Colonic mucosa (tissue), 4 donors: Measurements from ENCODE around the gene PSMB5. TPM values are rescaled to one million over a fixed set of nuclear protein-coding genes. Genes with fewer than 3 reads are reported as not detected.

ENCODE experiments used
- DNase-seq: peaks from one replicate; pipeline ENCODE4 v3.0.0-alpha.2; 2020
- H3K27ac ChIP-seq: fragments of 200-600 bp; one replicate; pipeline ENCODE4 v1.8.0; 2021
- H3K27me3 ChIP-seq: fragments of 200-600 bp; one replicate; pipeline ENCODE4 v1.8.0; 2021
- H3K36me3 ChIP-seq: fragments of 200-600 bp; one replicate; pipeline ENCODE4 v1.8.0; 2021
- H3K4me1 ChIP-seq: fragments of 200-600 bp; one replicate; pipeline ENCODE4 v1.8.0; 2021; ENCODE audit warnings: mild to moderate bottlenecking
- H3K4me3 ChIP-seq: fragments of 200-600 bp; one replicate; pipeline ENCODE4 v1.8.0; 2021
- H3K9ac ChIP-seq, 2 donors: one replicate each; pipeline ENCODE4 v1.7.0; 2013; ENCODE audit warnings: control low read depth in 2 of 2, low read depth in 2 of 2, low read length in 2 of 2
- H3K9me3 ChIP-seq: fragments of 200-600 bp; one replicate; pipeline ENCODE4 v1.8.0; 2021
- intact Hi-C: fragments of 100-400 bp; cut with DNase I; formaldehyde crosslinking; loops from one replicate; pipeline ENCODE4 v1.14.1; 2022
- total RNA-seq, 2 donors: library from RNA; stranded (reverse); fragmentation: NEBNext Ultra II Directional in 1 of 2; extraction: Animal tissue kit (Norgen Biotek cat#: 25700) in 1 of 2; gene quantifications; one replicate each; pipeline ENCODE4 v1.2.1, GENCODE V29; 2021
- TF ChIP-seq, protein P1 (sequence below): fragments of 200-600 bp; IDR thresholded peaks from one replicate; pipeline ENCODE4 v1.8.0; 2022; ENCODE audit warnings: antibody characterized with exemption, mild to moderate bottlenecking
- donor health status: healthy.
- donor health status: DM: no; HTN: no; CAD: no.
- donor health status: DM: no; HTN: no; CAD: no.

The PSMB5 gene
- total RNA-seq, 2 donors from 2014 or later, result 99.7 to 137 TPM

DNA sequence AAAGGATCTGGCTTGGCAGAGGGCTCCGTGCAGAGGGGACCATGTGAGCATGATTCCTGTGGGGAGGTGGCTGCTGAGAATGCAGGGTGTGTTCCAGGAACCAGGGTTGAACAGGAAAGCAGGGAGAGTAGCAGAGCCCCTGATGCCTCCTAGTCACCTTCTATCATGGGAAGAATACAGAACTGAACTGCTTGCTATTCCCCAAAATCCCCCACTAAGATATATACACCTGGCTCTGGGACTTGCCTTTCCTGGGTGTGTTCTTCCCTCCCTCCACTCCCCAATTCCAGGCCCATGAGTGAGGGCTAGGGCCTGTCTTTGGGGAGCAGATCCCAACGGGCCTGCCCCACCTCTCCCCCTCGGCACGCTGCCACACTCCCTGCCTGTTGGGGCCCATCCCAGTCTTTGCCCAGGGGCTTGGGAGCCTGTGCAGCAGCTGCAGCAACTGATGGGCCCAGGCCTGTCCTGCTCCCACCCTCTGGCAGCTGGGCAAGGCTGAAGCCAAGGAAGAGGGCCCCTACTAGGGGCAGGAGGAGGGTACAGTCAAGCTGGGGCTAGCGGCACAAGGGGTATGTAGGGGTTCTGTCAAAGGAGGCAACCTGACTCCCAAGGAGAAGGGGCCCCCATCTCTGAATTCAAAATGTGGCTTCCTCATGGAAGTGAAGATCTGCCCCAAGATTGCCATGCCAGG, 55.6 kb downstream of the PSMB5 start:
- Histone ChIP-seq H3K4me3 (no peak overlapping the region), H3K27me3 (peaks cover 14% of the 10 kb centered on the region), H3K9me3 (no peaks in the 10 kb centered on the region), H3K36me3 (no peaks in the 10 kb centered on the region), H3K27ac (no peak overlapping the region), H3K4me1 (peaks cover 27% of the 10 kb centered on the region), H3K9ac (no peak overlapping the region)
- TF ChIP-seq, protein P1, sequence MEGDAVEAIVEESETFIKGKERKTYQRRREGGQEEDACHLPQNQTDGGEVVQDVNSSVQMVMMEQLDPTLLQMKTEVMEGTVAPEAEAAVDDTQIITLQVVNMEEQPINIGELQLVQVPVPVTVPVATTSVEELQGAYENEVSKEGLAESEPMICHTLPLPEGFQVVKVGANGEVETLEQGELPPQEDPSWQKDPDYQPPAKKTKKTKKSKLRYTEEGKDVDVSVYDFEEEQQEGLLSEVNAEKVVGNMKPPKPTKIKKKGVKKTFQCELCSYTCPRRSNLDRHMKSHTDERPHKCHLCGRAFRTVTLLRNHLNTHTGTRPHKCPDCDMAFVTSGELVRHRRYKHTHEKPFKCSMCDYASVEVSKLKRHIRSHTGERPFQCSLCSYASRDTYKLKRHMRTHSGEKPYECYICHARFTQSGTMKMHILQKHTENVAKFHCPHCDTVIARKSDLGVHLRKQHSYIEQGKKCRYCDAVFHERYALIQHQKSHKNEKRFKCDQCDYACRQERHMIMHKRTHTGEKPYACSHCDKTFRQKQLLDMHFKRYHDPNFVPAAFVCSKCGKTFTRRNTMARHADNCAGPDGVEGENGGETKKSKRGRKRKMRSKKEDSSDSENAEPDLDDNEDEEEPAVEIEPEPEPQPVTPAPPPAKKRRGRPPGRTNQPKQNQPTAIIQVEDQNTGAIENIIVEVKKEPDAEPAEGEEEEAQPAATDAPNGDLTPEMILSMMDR, result no peak
- intact Hi-C loops, result no loop called here
- peak; percentile 34 for DNase-seq

- Histone ChIP-seq H3K36me3 (no peaks in the 10 kb centered on the region), H3K27ac (no peak overlapping the region), H3K9ac (peak overlapping the region in 1 of 2 donors; percentile 36), H3K4me1 (peaks cover 27% of the 10 kb centered on the region), H3K4me3 (no peak overlapping the region), H3K9me3 (no peaks in the 10 kb centered on the region), H3K27me3 (peaks cover 14% of the 10 kb centered on the region)
- intact Hi-C loops, result no loop called here
- no peak for DNase-seq
- TF ChIP-seq, protein P1, result no peak
Observed at GRCh38 chr14:22978487-22978837, 56.2 kb downstream of the PSMB5 start.

- Histone ChIP-seq H3K27me3 (peaks cover 14% of the 10 kb centered on the region), H3K4me1 (peaks cover 27% of the 10 kb centered on the region)
Observed at GRCh38 chr14:22977684-22978486, 56.8 kb downstream of the PSMB5 start.

DNA sequence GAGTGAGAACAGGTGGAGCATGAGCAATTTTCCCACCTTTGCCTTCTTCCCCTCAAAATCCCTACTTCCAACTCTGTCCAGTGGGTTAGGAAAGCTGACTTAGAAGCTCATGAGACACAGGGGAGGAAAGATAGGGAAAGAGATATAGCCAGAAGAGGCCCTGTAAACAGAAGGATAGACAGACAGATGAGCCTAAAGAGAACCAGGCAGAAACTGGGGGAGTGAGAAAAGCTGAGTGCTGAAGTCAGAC, 57.3 kb downstream of the PSMB5 start:
- Histone ChIP-seq H3K4me3 (no peak overlapping the region), H3K9me3 (no peaks in the 10 kb centered on the region), H3K4me1 (peaks cover 27% of the 10 kb centered on the region), H3K27ac (peak overlapping the region; percentile 40), H3K36me3 (no peaks in the 10 kb centered on the region), H3K9ac (peak overlapping the region in 1 of 2 donors; percentile 42), H3K27me3 (peaks cover 14% of the 10 kb centered on the region)
- DNase-seq, result no peak
- TF ChIP-seq, protein P1, result no peak
- intact Hi-C loops, result no loop called here

More at GRCh38 chr14:22977684-22978486, 56.8 kb downstream of the PSMB5 start:
- Histone ChIP-seq H3K9me3 (no peaks in the 10 kb centered on the region), H3K4me3 (no peak overlapping the region), H3K36me3 (no peaks in the 10 kb centered on the region), H3K27ac (peak overlapping the region; percentile 40), H3K9ac (peak overlapping the region in 1 of 2 donors; percentile 42)
- DNase-seq, result peak; percentile 69
- TF ChIP-seq, protein P1, result no peak
- intact Hi-C loops, result no loop called here

DNA sequence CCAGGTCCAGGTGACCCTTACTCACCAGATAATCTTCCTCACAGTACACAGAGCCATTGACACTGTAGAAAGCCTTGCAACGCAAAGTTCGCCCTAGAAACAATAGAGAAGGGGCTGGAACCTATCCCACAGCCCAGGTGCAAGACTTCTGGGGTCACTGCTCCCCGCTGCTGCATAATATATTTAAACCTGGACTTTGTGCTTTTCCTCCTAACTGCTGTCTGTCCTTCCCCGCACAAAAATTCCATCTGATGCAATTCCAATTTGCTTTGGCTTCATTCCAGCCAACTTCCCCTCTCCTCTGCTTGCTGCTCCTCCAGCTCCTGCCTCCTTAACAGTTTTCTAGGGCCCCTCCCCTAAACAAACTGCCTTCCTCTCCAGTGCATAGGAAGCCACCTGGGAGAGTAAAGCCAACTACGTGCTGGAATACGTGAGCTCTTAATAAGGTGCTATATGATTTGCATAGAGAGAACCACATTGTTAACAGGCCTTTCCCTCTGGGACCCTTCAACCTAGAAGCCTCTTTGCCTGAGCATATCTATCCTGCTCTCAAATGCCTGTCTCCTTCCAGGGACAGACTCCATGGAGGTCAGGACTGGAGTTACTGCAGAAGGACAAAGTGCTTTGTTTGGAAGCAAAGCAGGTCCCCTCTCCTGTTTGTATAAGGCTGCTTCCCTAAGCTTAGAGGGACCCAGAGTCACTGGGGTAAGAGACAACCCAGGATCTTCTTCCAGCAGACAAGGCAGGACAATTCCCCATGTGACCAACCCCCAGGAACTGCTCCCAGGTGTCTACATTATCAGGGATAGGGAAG, 57.9 kb downstream of the PSMB5 start:
- no peaks in the 10 kb centered on the region for H3K36me3 ChIP-seq
- H3K27ac ChIP-seq, result peak overlapping the region; percentile 40
- H3K4me1 ChIP-seq, result peaks cover 27% of the 10 kb centered on the region
- TF ChIP-seq, protein P1, result no peak
- H3K27me3 ChIP-seq, result peaks cover 10% of the 10 kb centered on the region
- DNase-seq, result peak; percentile 76
- intact Hi-C loops, result no loop called here
- H3K9me3 ChIP-seq, result no peaks in the 10 kb centered on the region
- peak overlapping the region in 1 of 2 donors; percentile 42 for H3K9ac ChIP-seq
- no peak overlapping the region for H3K4me3 ChIP-seq

Other genes with a start within 250 kb of the PSMB5 start
- 1 to 10 TPM; 2.7 to 7.0 TPM for gene SLC7A7, start 219.5 kb downstream of the PSMB5 start, total RNA-seq
- gene MRPL52, start 205.0 kb downstream of the PSMB5 start, total RNA-seq, result 100 to 1,000 TPM in 1 of 2 donors, 10 to 100 TPM in 1; 79.1 to 156 TPM
- gene MMP14, start 198.3 kb downstream of the PSMB5 start, total RNA-seq, result 10 to 100 TPM; 59.1 to 82.8 TPM
- 100 to 1,000 TPM; 204 to 222 TPM for gene LRP10, start 163.2 kb downstream of the PSMB5 start, total RNA-seq
- under 1 TPM; 0.24 to 0.30 TPM for gene REM2, start 151.7 kb downstream of the PSMB5 start, total RNA-seq
- 10 to 100 TPM; 66.8 to 67.7 TPM for gene RBM23, start 115.8 kb downstream of the PSMB5 start, total RNA-seq
- gene PRMT5, start 105.5 kb downstream of the PSMB5 start, total RNA-seq, result 10 to 100 TPM; 39.3 to 86.4 TPM
- 10 to 100 TPM; 36.6 to 54.1 TPM for gene HAUS4, start 77.8 kb downstream of the PSMB5 start, total RNA-seq
- gene AJUBA, start 52.3 kb downstream of the PSMB5 start, total RNA-seq, result 1 to 10 TPM; 4.1 to 6.7 TPM
- gene C14orf93, start 24.8 kb downstream of the PSMB5 start, total RNA-seq, result 10 to 100 TPM in 1 of 2 donors, 1 to 10 TPM in 1; 8.8 to 14.5 TPM
- not detected for gene PSMB11, start 7.3 kb upstream of the PSMB5 start, total RNA-seq
- gene CDH24, start 22.6 kb upstream of the PSMB5 start, total RNA-seq, result 10 to 100 TPM in 1 of 2 donors, 1 to 10 TPM in 1; 4.4 to 11.4 TPM
- 100 to 1,000 TPM in 1 of 2 donors, 10 to 100 TPM in 1; 99.4 to 154 TPM for gene ACIN1, start 60.2 kb upstream of the PSMB5 start, total RNA-seq
- 10 to 100 TPM; 56.2 to 59.2 TPM for gene C14orf119, start 60.6 kb upstream of the PSMB5 start, total RNA-seq
- not detected for gene CIROP, start 70.1 kb upstream of the PSMB5 start, total RNA-seq
- not detected for gene CEBPE, start 84.4 kb upstream of the PSMB5 start, total RNA-seq
- gene SLC7A8, start 148.8 kb upstream of the PSMB5 start, total RNA-seq, result 10 to 100 TPM; 21.5 to 23.8 TPM
- gene RNF212B, start 203.0 kb upstream of the PSMB5 start, total RNA-seq, result not detected